Gastrocnemius medialis (tissue), 4 donors: ENCODE measurements around the gene UPF2. TPM values are rescaled to one million over a fixed set of nuclear protein-coding genes. Genes with fewer than 3 reads are reported as not detected.

Source experiments
- ATAC-seq, 2 donors: fragments of 150-250 bp; one replicate each; pipeline ENCODE4 v1.9.1; 2016
- DNase-seq, 2 donors: peaks; one replicate each; pipeline ENCODE4 v3.0.0-alpha.2; 2019
- H3K27ac ChIP-seq, 4 donors: fragments of 200-600 bp; sonication (generic); 1 replicate in 1 of 4; 2 replicates in 3 of 4; pipeline ENCODE4 v1.5.1; 2016 to 2018; ENCODE audit warnings: mild to moderate bottlenecking in 2 of 4, moderate library complexity in 1 of 4
- H3K27me3 ChIP-seq, 3 donors: fragments of 200-600 bp; sonication (generic) in 2 of 3; 1 replicate in 1 of 3; 2 replicates in 2 of 3; pipeline versions ENCODE4 v1.5.1 to v1.6.0; 2016 to 2019; ENCODE audit warnings: mild to moderate bottlenecking in 1 of 3, moderate library complexity in 1 of 3
- H3K36me3 ChIP-seq, 2 donors: fragments of 200-600 bp; sonication (generic) in 1 of 2; one replicate each; pipeline ENCODE4 v1.5.1; 2017 to 2018
- H3K4me1 ChIP-seq, 2 donors: fragments of 200-600 bp; sonication (generic) in 1 of 2; one replicate each; pipeline ENCODE4 v1.5.1; 2016 to 2017; ENCODE audit warnings: mild to moderate bottlenecking in 2 of 2
- H3K4me3 ChIP-seq, 4 donors: fragments of 200-600 bp; sonication (generic) in 3 of 4; 1 replicate in 1 of 4; 2 replicates in 3 of 4; pipeline ENCODE4 v1.5.1; 2016 to 2019; ENCODE audit warnings: mild to moderate bottlenecking in 2 of 4
- H3K9me3 ChIP-seq, 3 donors: fragments of 200-600 bp; sonication (generic) in 2 of 3; 1 replicate in 1 of 3; 2 replicates in 2 of 3; pipeline ENCODE4 v1.5.1; 2016 to 2019
- CTCF ChIP-seq, 5 experiments: fragments of 450-650 bp in 3 of 5; fragments of 200-600 bp in 2 of 5; sonication (generic) in 2 of 5; IDR thresholded peaks in 4 of 5; conservative IDR thresholded peaks in 1 of 5; 1 replicate in 4 of 5; 2 replicates in 1 of 5; pipeline ENCODE4 v1.5.1; 2016 to 2019; ENCODE audit warnings: antibody characterized with exemption in 5 of 5, mild to moderate bottlenecking in 3 of 5, moderate library complexity in 3 of 5
- POLR2A ChIP-seq, 2 donors: fragments of 450-650 bp; IDR thresholded peaks; one replicate each; pipeline ENCODE4 v1.6.1; 2017; ENCODE audit warnings: antibody characterized with exemption in 2 of 2, mild to moderate bottlenecking in 2 of 2, moderate library complexity in 2 of 2
- in situ Hi-C, 4 donors: fragments of 200-750 bp; cut with MboI; loops; one replicate each; pipeline versions ENCODE4 v1.15.0 to v1.8.0; 2017; ENCODE audit warnings: low sequenced_read_pairs in 4 of 4
- intact Hi-C: fragments of 100-400 bp; cut with DNase I; formaldehyde crosslinking; loops from one replicate; pipeline ENCODE4 v1.15.1; 2023; ENCODE audit warnings: low total_unique reads
- total RNA-seq, 4 donors: library from RNA; depleted of rRNA; stranded (reverse); fragments of >200 nt; gene quantifications; one replicate each; pipeline versions ENCODE4 v1.1.0 to v1.2.3, GENCODE V29; 2016

UPF2 gene
- total RNA-seq, 4 donors from 2014 or later, result 22.9 to 30.7 (median 26.4) TPM

DNA sequence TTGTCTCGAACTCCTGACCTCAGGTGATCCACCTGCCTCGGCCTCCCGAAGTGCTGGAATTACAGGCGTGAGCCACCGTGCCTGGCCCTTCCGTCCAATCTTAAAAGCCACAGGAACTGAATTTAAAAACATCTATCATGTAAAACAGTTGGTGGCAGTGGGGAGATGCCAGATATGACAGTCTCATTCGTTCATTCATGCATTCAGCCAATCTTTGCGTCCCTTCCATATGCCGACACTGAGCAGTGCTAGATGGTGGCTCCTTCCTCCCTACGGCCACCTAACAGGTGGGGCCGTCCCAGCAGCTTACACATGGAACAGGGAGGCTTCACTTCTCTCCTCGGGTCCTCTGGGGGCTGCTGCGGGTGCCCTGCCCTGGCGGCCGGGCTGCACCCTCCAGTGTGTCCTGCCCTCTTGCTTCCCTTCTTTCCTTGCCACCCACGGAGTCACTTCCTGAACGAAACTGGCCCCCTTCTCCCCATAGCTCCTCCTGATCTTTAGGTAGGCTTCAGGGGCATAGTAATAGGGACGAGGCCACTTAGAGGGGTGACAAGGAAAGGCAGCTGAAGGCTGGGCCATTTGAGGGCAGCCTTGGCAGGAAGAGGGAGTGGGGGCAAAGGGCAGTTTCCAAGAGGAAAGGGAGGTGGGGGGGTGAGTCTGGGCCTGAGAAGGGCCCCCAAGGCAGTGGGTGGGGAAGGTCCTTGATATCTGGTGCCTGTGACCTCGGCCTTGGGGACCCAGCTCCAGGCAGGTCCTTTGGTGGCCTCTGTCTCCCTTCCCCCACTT is 165.6 kb downstream of the UPF2 start:
- peaks cover 6 to 16% of the 10 kb centered on the region in 2 donors for H3K4me1 ChIP-seq
- no peak for ATAC-seq
- no peak overlapping the region for H3K4me3 ChIP-seq
- no peaks in the 10 kb centered on the region for H3K9me3 ChIP-seq
- intact Hi-C loops (no loop called here), in situ Hi-C loops (no loop called here)
- DNase-seq, result no peak
- no peaks in the 10 kb centered on the region for H3K27me3 ChIP-seq
- no peak for TF ChIP-seq POLR2A (IDR thresholded peaks at IDR 0.05)
- no peaks in the 10 kb centered on the region for H3K36me3 ChIP-seq
- H3K27ac ChIP-seq, result no peak overlapping the region

GRCh38 chr10:11876324-11876723 is 166.3 kb downstream of the UPF2 start:
- Histone ChIP-seq H3K4me3 (no peak overlapping the region), H3K27ac (peak overlapping the region in 3 of 4 donors; percentile 24 to 49 (median 41)), H3K36me3 (no peaks in the 10 kb centered on the region), H3K9me3 (no peaks in the 10 kb centered on the region), H3K4me1 (peaks cover 13 to 20% of the 10 kb centered on the region in 2 donors), H3K27me3 (no peaks in the 10 kb centered on the region)
- intact Hi-C loops, result no loop called here
- ATAC-seq (no peak), DNase-seq (no peak)
- TF ChIP-seq CTCF (IDR thresholded peaks at IDR 0.05 in 4 of 5, conservative IDR thresholded peaks at IDR 0.05 in 1 of 5) (no peak), POLR2A (IDR thresholded peaks at IDR 0.05) (no peak)
- in situ Hi-C loops, result no loop called here

DNA sequence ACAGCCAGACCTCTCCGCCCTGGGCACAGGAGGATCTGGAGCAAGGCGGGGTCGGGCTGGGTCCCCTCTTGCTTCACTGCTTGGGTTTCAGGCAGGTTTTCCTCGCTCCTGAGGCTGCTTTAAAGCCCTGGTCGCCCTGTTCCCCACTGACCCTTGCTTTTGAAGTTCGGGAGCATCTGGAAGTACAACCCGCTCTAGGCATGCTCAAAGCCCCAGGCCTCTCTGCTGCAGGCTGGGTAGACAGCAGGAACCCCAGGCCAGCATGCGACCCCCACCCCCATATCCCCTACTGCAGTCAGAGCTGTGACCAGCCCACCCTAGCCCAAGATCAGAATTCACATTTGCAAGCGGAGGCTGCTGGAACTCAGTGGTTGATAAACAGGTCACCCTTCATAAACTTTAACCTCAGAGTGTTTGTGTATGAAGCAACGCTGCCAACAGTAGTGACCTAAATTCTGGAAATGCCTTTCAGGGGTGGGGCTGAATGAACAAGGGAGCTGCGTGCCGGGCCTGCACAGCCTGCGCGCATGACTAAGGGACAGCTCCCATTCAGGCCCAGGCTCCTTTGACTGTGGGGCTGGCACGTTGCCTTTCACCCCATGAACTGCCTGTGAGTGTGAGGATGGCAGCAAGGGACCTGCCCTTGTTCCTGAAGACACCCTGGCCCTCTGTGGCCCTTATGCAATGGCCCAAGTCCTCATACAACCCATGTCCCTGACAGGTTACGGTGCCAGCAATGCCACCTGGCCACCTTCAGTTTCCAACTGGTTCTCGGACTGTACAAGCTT is 166.9 kb downstream of the UPF2 start:
- H3K4me1 ChIP-seq, result peaks cover 15 to 26% of the 10 kb centered on the region in 2 donors
- DNase-seq (peak; percentile 74 to 88), ATAC-seq (peak; percentile 83 to 86)
- intact Hi-C loops (no loop called here), in situ Hi-C loops (no loop called here)
- no peak for TF ChIP-seq CTCF (IDR thresholded peaks at IDR 0.05 in 4 of 5, conservative IDR thresholded peaks at IDR 0.05 in 1 of 5)
- no peak for TF ChIP-seq POLR2A (IDR thresholded peaks at IDR 0.05)
- no peaks in the 10 kb centered on the region for H3K27me3 ChIP-seq
- no peaks in the 10 kb centered on the region for H3K9me3 ChIP-seq
- no peaks in the 10 kb centered on the region for H3K36me3 ChIP-seq
- peak overlapping the region in 3 of 4 donors; percentile 24 to 49 (median 41) for H3K27ac ChIP-seq
- H3K4me3 ChIP-seq, result no peak overlapping the region

DNA sequence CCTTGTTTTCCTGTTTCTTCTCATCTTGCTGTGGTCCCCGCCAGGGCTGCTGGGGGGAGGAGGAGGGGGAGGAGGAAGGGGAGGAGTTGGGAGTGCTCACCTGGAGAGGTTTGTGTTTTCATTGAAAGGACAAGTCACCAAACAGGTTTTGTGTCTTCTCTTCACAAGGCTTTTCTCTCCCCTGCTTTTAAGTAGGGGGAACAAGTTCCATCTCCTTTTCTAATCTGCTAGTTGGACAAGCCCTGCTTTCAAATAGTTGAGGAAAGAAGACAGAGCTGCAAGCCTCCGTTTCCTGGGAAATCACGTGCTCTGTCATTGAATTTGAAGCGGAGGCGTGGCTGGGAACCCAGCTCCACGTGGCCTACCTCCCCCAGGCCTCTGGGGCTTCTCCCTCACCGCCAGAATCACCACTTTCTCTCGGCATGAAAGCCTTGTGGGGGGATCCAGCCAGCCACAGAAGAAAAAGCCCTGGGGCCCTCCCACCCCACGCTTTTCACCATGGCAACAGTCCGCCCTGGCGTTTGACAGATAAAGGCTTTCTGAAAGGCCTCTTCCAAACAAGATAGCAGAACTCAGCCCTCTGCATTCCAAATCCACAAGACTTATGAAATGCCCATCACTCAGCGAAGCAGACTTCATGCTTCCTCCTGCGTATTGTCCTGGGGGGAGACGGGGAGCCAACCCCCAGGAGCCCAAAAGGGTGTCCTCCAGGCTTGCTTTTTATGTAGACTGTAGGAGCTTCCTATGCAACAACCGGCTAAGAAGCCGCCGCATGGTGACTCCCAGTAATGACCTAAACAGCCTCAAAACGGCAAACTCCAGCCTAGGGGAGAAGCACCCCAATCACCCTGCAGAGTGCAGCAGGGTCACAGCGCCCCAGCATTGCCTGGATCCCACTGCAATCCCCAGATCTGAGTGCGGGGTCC is 167.8 kb downstream of the UPF2 start:
- in situ Hi-C loops (no loop called here), intact Hi-C loops (no loop called here)
- peaks cover 19 to 26% of the 10 kb centered on the region in 2 donors for H3K4me1 ChIP-seq
- H3K27me3 ChIP-seq, result no peaks in the 10 kb centered on the region
- H3K4me3 ChIP-seq, result no peak overlapping the region
- DNase-seq (no peak), ATAC-seq (no peak)
- TF ChIP-seq POLR2A (IDR thresholded peaks at IDR 0.05) (no peak), CTCF (IDR thresholded peaks at IDR 0.05 in 4 of 5, conservative IDR thresholded peaks at IDR 0.05 in 1 of 5) (no peak)
- H3K36me3 ChIP-seq, result no peaks in the 10 kb centered on the region
- H3K27ac ChIP-seq, result peak overlapping the region in 2 of 4 donors; percentile 24 to 43
- no peaks in the 10 kb centered on the region for H3K9me3 ChIP-seq
